Eye (tissue), 1 donor: Measurements from ENCODE around the gene CCDC38.
"Not testable (repeated sequence)": the region's sequence is repeated elsewhere in the genome, so short reads cannot be mapped to it uniquely, and the experiment has no call there.

Source experiments
- DNase-seq: peaks from one replicate; pipeline ENCODE4 v3.0.0-alpha.2; 2015

The CCDC38 gene

GRCh38 chr12:95942524-95943329 lies at the start of gene CCDC38:
CCDC38 (minus strand) TSS chr12:95942614; CDS start chr12:95936509, 6,105 bp downstream.
- DNase-seq = peak; percentile 90

DNA sequence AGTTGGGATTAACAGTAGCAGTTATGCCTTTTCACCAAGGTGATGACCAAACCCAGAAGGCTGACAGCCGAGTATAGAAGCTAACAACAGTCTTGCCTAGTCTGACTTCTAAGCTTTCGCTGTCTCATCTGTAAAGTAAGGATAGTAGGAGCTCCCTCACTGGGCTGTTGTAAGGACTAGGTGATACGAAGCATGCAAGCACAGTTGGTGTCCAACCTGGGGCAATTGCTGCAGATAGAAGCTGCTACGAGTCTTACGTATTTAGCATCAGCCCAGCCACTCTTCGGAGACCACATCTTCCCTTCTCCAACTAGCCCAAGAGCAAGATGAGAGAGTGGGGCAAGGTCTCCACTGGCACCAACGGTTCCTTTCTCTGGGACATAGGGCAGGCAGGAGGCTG lies 47.7 kb upstream of the CCDC38 start:
- no peak for DNase-seq

GRCh38 chr12:95989504-95990123 lies 47.2 kb upstream of the CCDC38 start:
- DNase-seq = no peak

GRCh38 chr12:95988506-95989275 lies 46.3 kb upstream of the CCDC38 start:
- DNase-seq = peak; percentile 35

GRCh38 chr12:95986635-95987570 lies 44.5 kb upstream of the CCDC38 start:
- no peak for DNase-seq

DNA sequence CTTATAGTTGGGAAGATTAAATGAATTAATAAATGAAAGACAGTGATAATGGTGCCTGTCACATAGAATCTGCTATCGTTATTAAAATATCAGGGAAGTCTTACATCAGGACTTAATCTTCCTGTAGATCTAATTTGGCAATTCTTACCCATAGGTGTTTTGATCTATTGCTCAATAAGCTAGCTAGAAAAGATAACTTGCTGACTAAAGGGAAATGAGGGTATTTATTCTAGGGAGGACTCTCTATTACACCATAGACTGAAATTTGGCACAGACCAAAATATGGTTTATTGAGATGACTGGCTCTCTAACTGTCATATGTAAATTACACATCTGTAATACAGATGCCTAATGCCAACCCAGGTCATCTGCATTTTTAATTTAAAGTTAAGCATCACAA lies 42.3 kb upstream of the CCDC38 start:
- DNase-seq = no peak

GRCh38 chr12:95982602-95983001 lies 40.2 kb upstream of the CCDC38 start:
- no peak for DNase-seq

- DNase-seq = no peak
These were observed 38.0 kb upstream of the CCDC38 start for GRCh38 chr12:95980437-95980836.

DNA sequence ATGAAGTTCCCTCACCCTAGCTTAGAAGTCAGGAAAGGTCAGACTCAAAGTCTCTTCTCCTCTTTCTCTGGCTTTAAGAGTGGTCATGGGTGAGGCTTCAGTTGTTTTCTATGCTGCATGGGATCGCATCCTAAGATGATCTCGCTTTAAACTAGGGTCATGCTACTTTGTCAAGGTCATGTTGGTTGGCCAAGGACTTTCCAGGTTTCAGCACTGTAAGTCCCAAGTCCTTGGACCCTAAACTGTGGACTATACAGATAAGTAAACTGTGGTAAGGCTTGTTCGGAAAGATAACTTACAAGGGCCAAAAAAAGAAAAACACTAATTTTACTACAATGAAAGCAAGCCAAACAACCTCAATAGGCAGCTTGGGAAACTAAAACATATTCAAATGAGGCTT lies 36.4 kb upstream of the CCDC38 start:
- DNase-seq = no peak

DNA sequence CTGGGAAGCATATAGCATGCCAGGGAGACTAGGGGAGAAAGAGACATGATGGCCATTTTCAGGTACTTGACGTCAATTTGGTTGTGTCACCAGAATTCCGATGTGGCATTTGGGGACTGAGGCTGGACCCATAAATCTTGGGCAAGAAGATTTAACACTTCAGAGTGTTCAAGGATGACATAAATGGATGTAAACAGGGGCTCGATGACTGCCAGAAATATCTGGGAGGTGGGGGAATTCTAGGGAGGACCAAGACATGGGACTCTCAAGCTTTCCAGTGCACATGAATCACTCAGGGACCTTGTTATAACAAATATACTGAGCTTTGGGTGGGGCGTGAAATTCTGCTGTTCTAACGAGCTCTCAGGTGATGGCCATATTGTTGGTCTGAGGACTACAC lies 35.9 kb upstream of the CCDC38 start:
- DNase-seq = no peak

GRCh38 chr12:95977764-95978305 lies 35.4 kb upstream of the CCDC38 start:
- DNase-seq = no peak

GRCh38 chr12:95976416-95976832 lies 34.0 kb upstream of the CCDC38 start:
- no peak for DNase-seq

DNA sequence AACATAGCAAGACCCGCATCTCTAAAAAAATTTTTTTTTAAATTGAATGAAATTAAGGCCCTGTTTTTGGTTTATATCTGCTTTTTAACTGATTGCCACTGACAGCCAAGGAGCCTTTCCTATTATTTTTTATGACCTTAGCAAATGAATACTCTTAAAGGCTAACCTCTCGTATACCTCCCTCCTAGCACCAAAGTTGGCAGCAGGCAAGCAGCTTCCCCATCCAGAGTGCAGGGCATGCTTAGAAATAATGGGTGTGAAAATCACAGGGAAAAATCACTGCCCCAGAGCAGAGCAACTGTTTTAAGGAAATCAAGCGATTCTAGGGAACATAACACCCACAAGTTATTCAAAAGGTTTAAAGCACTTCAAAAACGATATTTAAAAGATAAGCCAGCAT lies 33.1 kb upstream of the CCDC38 start:
- DNase-seq = no peak

GRCh38 chr12:95974358-95974757 lies 31.9 kb upstream of the CCDC38 start:
- no peak for DNase-seq

GRCh38 chr12:95972832-95973456 lies 30.5 kb upstream of the CCDC38 start:
- DNase-seq = no peak

DNA sequence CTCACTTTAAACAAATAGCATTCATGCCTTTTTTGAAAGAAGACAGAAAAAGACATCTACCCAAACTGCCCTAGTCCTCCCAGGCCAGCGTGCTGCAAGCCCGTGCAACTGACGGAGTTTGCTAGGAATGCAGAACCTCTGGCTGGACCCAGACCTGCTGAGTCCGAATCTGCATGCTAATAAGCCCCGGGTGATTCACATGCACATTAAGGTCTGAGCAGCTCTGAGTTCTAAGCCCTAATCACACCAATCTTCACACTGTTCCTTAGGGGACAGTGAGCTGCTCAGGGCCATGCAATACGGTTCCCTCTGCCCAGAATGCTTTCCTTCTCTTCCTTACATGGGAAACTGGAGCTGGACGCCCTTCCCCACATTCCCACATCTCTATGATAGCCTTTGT lies 28.5 kb upstream of the CCDC38 start:
- no peak for DNase-seq

DNA sequence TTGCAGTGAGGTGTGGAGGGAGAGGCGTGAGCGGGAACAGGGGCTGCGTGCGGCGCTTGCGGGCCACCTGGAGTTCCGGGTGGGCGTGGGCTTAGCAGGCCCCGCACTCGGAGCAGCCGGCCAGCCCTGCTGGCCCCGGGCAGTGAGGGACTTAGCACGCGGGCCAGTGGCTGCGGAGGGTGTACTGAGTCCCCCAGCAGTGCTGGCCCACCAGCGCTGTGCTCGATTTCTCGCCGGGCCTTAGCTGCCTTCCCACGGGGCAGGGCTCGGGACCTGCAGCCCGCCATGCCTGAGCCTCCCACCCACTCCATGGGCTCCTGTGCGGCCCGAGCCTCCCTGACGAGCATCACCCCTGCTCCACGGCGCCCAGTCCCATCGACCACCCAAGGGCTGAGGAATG lies 26.7 kb upstream of the CCDC38 start:
- not testable (repeated sequence) for DNase-seq

GRCh38 chr12:95967301-95967700 lies 24.9 kb upstream of the CCDC38 start:
- DNase-seq = no peak

GRCh38 chr12:95966287-95966870 lies 24.0 kb upstream of the CCDC38 start:
- DNase-seq = no peak

DNA sequence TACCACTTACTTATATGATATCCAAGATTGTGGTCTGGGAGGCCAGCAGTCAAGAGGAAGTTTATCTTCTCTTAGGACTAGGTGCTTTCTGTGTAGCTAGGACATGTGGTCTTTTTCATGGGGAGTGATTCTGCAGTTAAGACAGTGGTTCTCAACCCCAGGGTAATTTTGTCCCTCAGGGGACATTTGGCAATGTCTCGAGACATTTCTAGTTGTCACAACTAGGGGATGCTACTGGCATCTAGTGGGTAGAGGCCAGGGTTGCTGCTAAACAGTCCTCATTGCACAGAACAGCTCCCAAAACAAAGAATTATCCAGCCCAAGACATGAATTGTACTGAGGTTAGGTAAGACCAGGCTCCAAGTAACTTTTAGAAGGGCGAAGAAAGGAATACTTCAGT lies 20.7 kb upstream of the CCDC38 start:
- no peak for DNase-seq

- DNase-seq = no peak
These were observed 19.8 kb upstream of the CCDC38 start for GRCh38 chr12:95962222-95962621.
